ENCODE results near the gene MNDA.
"Not testable (repeated sequence)": the region's sequence is repeated elsewhere in the genome, so short reads cannot be mapped to it uniquely, and the experiment has no call there.

Gene MNDA

DNA sequence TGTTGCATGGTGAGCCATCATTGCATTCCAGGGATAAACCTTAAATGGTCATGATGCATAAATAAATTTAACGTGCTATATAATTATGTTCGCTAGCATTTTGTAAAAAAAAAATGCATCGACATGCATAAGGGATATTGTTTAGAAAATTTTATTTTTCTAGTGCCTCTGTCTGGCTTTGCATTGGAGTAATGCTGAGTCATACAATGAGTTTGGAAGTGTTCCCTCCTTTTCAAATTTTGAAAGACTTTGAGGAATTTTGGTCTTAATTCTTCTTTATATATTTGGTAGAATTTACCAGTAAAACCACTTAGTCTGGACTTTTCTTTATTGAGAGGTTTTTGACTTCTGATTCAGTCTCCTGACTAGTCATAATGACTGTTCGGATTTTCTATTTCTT lies 4.9 kb downstream of the MNDA start:
- no peak overlapping the region for H3K4me3 ChIP-seq (ENCODE audit: low read depth, low read length)
- no peak for TF ChIP-seq CTCF (IDR thresholded peaks at IDR 0.05; ENCODE audit: low read depth, low read length)

- H3K4me3 ChIP-seq (ENCODE audit: low read depth, low read length): no peak overlapping the region
- TF ChIP-seq CTCF (IDR thresholded peaks at IDR 0.05; ENCODE audit: low read depth, low read length): no peak
Measured at GRCh38 chr1:158838660-158839059, 7.5 kb downstream of the MNDA start.

GRCh38 chr1:158839566-158839965 lies 8.4 kb downstream of the MNDA start:
- H3K4me3 ChIP-seq (ENCODE audit: low read depth, low read length): no peak overlapping the region
- no peak for TF ChIP-seq CTCF (IDR thresholded peaks at IDR 0.05; ENCODE audit: low read depth, low read length)

GRCh38 chr1:158840236-158840635 lies 9.1 kb downstream of the MNDA start:
- H3K4me3 ChIP-seq (ENCODE audit: low read depth, low read length): no peak overlapping the region
- no peak for TF ChIP-seq CTCF (IDR thresholded peaks at IDR 0.05; ENCODE audit: low read depth, low read length)

DNA sequence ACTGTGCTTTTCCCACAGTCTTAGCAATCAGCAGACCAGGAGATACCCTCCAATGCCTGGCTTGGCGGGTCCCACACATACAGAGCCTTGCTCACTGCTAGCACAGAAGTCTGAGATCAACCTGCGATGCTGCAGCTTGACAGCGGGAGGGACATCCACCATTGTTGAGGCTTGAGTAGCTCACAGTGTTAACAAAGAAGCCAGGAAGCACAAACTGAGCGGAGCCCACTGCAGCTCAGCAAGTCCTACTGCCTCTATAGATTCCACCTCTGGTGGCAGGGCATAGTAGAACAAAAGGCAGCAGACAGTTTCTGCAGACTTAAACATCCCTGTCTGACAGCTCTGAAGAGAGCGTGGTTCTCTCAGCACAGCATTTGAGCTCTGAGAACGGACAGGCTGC lies 33.4 kb downstream of the MNDA start:
- no peak overlapping the region for H3K4me3 ChIP-seq (ENCODE audit: low read depth, low read length)
- TF ChIP-seq CTCF (IDR thresholded peaks at IDR 0.05; ENCODE audit: low read depth, low read length): no peak

- not testable (repeated sequence) for H3K4me3 ChIP-seq (ENCODE audit: low read depth, low read length)
Measured at GRCh38 chr1:158870438-158870837, 39.3 kb downstream of the MNDA start.

DNA sequence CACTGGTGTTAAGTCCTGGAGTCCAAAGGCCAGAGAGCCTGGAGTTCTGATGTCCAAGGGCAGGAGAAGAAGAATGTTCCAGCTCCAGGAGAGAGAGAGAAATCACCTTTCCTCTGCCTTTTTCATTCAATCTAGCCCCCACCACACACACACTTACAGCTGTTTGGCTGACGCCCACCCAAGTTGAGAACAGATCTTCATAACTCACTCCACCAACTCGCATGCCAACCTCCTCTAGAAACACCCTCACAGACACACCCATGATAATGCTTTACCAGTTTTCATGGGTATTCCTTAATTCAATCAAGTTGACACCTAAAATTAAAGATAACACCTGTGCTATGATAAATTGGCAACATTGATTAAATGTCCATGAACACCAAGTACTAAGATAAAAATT lies 42.0 kb downstream of the MNDA start:
- H3K4me3 ChIP-seq (ENCODE audit: low read depth, low read length): no peak overlapping the region
- TF ChIP-seq CTCF (IDR thresholded peaks at IDR 0.05; ENCODE audit: low read depth, low read length): no peak

DNA sequence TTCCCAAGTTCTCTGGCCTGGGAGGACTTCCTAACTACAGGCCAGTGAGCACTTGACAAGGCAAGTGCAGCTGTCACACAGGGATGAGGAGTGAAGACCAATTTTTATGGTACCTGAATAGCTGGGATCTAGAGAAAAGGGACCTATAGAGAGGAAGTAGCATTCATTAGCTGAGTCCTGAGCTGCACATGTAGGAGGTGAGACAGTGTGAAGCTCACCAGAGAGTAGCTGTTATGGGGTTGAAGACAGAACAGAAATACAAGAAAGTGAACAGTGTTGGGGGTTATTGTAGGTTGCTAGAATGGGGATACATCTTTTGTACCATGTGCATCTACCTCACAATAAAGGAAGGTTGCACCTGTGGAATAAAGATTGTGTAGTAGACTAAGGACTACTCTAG lies 62.5 kb downstream of the MNDA start:
- H3K4me3 ChIP-seq (ENCODE audit: low read depth, low read length): no peak overlapping the region
- TF ChIP-seq CTCF (IDR thresholded peaks at IDR 0.05; ENCODE audit: low read depth, low read length): no peak

Measured in WI38 (cell line).